ENCODE results near the gene CDC20.

Gene CDC20

GRCh38 chr1:43329995-43330751 is 28.6 kb upstream of the CDC20 start:
- no peak for DNase-seq (ENCODE audit: low read depth)
- H3K4me3 ChIP-seq (ENCODE audit: low read depth, low read length) = no peak overlapping the region
- TF ChIP-seq CTCF (IDR thresholded peaks at IDR 0.05; ENCODE audit: control insufficient read depth, extremely low read depth, insufficient read depth) = no peak

GRCh38 chr1:43331688-43332087 is 27.1 kb upstream of the CDC20 start:
- DNase-seq (ENCODE audit: low read depth) = no peak
- no peak overlapping the region for H3K4me3 ChIP-seq (ENCODE audit: low read depth, low read length)
- no peak for TF ChIP-seq CTCF (IDR thresholded peaks at IDR 0.05; ENCODE audit: control insufficient read depth, extremely low read depth, insufficient read depth)

DNA sequence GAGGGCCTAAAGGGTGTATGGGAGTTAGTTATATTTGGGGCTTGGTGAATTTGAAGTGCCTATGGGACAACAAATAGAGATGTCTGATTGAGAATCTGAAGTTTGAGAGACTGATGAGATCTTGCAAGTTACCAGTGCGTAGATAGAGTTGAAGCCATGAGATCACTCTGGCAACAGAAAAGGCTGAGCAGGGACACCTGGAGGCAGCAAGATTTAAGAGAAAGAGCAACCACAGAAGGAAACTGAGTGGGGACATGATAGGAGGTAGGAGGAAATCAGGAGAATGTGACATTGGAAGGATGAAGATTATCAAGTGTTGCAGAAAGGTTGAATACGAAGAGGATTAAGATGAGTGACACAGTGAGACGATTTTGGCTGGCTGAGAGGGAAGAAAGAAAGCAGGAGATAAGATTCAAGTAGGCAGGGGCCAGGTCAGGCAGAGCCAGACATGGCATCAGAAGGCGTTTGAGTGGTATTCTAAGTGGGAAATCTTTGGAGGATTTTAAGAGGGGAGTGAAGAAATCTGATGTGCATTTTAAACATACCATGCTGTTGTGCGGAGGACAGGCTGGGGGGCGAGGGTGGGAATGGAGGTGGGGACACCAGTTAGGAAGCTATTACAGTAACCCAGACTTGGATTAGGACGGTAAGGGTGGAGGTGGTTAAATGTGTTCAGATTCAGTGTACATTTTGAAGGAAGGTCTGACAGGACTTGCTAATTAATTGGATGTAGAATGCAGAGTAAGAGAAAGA is 24.2 kb upstream of the CDC20 start:
- DNase-seq (ENCODE audit: low read depth) = no peak
- H3K4me3 ChIP-seq (ENCODE audit: low read depth, low read length) = no peak overlapping the region
- TF ChIP-seq CTCF (IDR thresholded peaks at IDR 0.05; ENCODE audit: control insufficient read depth, extremely low read depth, insufficient read depth) = no peak

GRCh38 chr1:43337588-43337987 is 21.2 kb upstream of the CDC20 start, which contains the start of gene MPL:
Gene MPL (plus strand): TSS chr1:43337818. CDS start chr1:43337849, 31 bp downstream.
- no peak within 1 kb of the TSS for H3K4me3 ChIP-seq (ENCODE audit: low read depth, low read length)
- TF ChIP-seq CTCF (IDR thresholded peaks at IDR 0.05; ENCODE audit: control insufficient read depth, extremely low read depth, insufficient read depth) = no peak
- no peak for DNase-seq (ENCODE audit: low read depth)

DNA sequence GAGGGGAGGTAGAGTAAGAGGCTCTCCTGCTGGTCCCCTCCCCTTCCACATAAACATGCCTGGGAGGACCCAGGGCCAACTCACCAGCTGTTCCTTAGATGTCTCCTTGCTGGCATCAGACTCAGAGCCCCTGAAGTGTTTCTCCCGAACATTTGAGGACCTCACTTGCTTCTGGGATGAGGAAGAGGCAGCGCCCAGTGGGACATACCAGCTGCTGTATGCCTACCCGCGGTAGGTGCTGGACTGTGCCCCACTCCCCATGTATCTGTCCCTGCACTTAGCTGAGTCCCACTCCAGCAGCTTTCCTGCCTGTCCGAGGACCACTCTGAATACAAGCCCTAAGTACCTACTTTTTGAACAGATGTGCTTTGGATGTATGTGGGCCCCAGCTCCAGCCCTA is 20.8 kb upstream of the CDC20 start:
- TF ChIP-seq CTCF (IDR thresholded peaks at IDR 0.05; ENCODE audit: control insufficient read depth, extremely low read depth, insufficient read depth) = no peak
- H3K4me3 ChIP-seq (ENCODE audit: low read depth, low read length) = no peak overlapping the region
- no peak for DNase-seq (ENCODE audit: low read depth)

GRCh38 chr1:43339584-43340232 is 19.1 kb upstream of the CDC20 start:
- H3K4me3 ChIP-seq (ENCODE audit: low read depth, low read length) = no peak overlapping the region
- no peak for DNase-seq (ENCODE audit: low read depth)
- no peak for TF ChIP-seq CTCF (IDR thresholded peaks at IDR 0.05; ENCODE audit: control insufficient read depth, extremely low read depth, insufficient read depth)
